T-helper 2 cell treated with Interferon-gamma antibody and Interleukin-4, amounts not matched to agents 5 μg/mL and 100 μg/mL, for 36 hours (primary cell): ENCODE measurements around the gene UBE2N.
"Not testable (repeated sequence)": the region's sequence is repeated elsewhere in the genome, so short reads cannot be mapped to it uniquely, and the experiment has no call there.

Experiments used
- DNase-seq: peaks from one replicate; pipeline ENCODE4 v3.0.0; 2021; ENCODE audit warnings: low spot score
- H3K27ac Mint-ChIP-seq: one replicate; pipeline ENCODE4 v1.8.0; 2021; ENCODE audit warnings: mild to moderate bottlenecking, mixed read lengths
- H3K27me3 Mint-ChIP-seq: one replicate; pipeline ENCODE4 v1.8.0; 2021; ENCODE audit warnings: low read depth, mixed read lengths
- H3K36me3 Mint-ChIP-seq: one replicate; pipeline ENCODE4 v1.8.0; 2021; ENCODE audit warnings: low read depth, mixed read lengths
- H3K4me1 Mint-ChIP-seq: one replicate; pipeline ENCODE4 v1.8.0; 2021; ENCODE audit warnings: low read depth, mixed read lengths
- H3K4me3 Mint-ChIP-seq: one replicate; pipeline ENCODE4 v1.8.0; 2022; ENCODE audit warnings: mild to moderate bottlenecking, moderate library complexity, mixed read lengths
- H3K9me3 Mint-ChIP-seq: one replicate; pipeline ENCODE4 v1.8.0; 2021; ENCODE audit warnings: mixed read lengths

UBE2N gene

DNA sequence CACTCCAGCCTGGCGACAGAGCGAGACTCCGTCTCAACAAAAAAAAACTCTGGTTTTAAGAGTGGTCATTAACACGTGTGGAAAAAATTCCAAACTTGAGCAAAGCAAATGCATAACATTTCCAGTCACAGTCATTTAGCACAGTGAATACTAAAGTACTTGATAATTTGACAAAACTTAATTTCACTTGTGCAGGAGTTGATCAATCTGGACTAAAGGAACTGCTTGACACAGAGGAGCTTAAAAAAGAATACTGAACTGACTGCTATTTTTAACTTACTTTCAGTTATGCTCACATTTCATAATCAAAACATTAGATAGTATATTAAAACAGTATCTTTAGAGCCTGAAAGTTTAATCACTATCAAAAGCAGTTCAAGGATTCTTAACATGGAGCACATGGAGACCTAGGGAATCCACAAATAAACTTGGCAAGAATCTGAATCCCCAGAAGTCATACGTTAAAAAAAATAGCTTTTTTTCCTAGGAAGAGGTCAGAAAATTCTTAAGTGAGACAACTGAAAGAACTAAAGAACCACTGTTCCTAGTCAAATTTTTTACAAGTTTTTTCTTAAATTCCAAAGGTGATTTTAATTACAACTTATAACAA is 7.4 kb downstream of the UBE2N start:
- no peaks in the 10 kb centered on the region for H3K9me3 Mint-ChIP-seq
- peaks cover 12% of the 10 kb centered on the region for H3K36me3 Mint-ChIP-seq
- no peak overlapping the region for H3K4me3 Mint-ChIP-seq
- no peak overlapping the region for H3K27ac Mint-ChIP-seq
- peaks cover 48% of the 10 kb centered on the region for H3K4me1 Mint-ChIP-seq
- no peaks in the 10 kb centered on the region for H3K27me3 Mint-ChIP-seq
- DNase-seq, result no peak

DNA sequence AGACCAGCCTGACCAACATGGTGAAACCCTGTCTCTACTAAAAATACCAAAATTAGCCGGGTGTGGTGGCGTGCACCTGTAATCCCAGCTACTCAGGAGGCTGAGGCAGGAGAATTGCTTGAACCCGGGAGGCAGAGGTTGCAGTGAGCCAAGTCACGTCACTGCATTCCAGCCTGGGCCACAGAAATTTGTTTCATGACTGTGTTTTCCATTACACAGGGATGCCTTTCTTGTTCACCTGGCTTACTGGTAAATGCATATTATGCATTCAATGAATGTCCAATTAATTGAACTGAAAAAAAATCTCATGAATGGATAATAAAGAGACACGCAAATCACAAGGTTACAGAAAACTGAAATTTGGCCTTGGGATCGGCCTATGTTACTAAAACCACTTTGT is 9.7 kb downstream of the UBE2N start:
- H3K9me3 Mint-ChIP-seq, DNase-seq, H3K27ac Mint-ChIP-seq, H3K27me3 Mint-ChIP-seq, H3K4me3 Mint-ChIP-seq: not testable (repeated sequence)
- H3K4me1 Mint-ChIP-seq, result peaks cover 36% of the 10 kb centered on the region
- peaks cover 14% of the 10 kb centered on the region for H3K36me3 Mint-ChIP-seq

DNA sequence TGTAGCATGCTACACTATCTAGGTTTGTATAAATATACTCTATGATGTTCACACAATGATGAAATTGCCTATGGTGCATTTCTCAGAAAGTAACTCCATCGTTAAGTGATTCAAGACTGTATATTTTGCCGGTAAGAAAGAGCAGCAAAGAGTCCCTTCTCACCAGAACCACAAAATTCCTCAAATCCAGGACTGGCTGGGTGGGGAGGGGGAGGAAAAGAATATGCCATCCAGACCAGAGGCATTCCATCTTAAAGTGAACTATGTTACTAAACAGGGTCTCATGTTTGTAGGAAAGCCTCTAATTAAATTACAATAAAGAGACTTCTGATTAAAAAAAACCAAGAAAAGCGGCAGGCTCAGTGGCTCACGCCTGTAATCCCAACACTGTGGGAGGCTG is 11.5 kb downstream of the UBE2N start:
- peaks cover 11% of the 10 kb centered on the region for H3K36me3 Mint-ChIP-seq
- H3K27ac Mint-ChIP-seq, result no peak overlapping the region
- H3K9me3 Mint-ChIP-seq, result no peaks in the 10 kb centered on the region
- peaks cover 43% of the 10 kb centered on the region for H3K4me1 Mint-ChIP-seq
- DNase-seq, result no peak
- no peaks in the 10 kb centered on the region for H3K27me3 Mint-ChIP-seq
- no peak overlapping the region for H3K4me3 Mint-ChIP-seq

DNA sequence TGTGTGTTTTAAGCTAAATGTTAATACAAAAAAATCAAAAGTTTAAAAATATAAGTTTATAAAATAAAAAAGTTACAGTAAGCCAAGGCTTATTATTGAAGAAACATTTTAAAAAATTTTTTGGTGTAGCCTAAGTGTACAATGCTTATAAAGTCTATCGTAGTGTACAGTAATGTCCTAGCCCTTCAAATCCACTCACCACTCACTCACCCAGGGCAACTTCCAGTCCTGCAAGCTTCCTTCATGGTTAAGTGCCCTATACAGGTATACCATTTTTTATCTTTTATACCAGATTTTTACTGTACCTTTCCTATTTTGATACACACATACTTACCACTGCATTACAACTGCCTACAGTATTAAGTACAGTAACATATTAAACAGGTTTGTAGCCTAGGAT is 11.9 kb downstream of the UBE2N start:
- no peaks in the 10 kb centered on the region for H3K9me3 Mint-ChIP-seq
- peaks cover 45% of the 10 kb centered on the region for H3K4me1 Mint-ChIP-seq
- peaks cover 11% of the 10 kb centered on the region for H3K36me3 Mint-ChIP-seq
- no peaks in the 10 kb centered on the region for H3K27me3 Mint-ChIP-seq
- H3K27ac Mint-ChIP-seq, result no peak overlapping the region
- no peak for DNase-seq
- no peak overlapping the region for H3K4me3 Mint-ChIP-seq

DNA sequence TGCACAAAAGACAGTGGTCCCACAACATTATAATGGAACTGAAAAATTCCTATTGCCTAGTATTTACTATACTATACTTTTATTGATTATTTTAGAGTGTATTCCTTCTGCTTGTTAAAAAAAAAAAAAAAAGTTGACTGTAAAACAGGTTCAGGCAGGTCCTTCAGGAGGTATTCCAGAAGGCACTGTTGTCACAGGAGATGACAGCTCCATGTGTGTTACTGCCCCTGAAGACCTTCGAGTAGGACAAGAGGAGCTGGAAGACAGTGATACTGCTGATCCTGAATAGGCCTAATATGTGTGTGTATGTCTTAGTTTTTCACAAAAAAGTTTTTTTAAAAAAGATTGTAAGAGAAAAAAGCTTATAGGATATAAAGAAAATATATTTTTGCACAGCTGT is 12.3 kb downstream of the UBE2N start:
- DNase-seq, result no peak
- peaks cover 47% of the 10 kb centered on the region for H3K4me1 Mint-ChIP-seq
- no peak overlapping the region for H3K4me3 Mint-ChIP-seq

DNA sequence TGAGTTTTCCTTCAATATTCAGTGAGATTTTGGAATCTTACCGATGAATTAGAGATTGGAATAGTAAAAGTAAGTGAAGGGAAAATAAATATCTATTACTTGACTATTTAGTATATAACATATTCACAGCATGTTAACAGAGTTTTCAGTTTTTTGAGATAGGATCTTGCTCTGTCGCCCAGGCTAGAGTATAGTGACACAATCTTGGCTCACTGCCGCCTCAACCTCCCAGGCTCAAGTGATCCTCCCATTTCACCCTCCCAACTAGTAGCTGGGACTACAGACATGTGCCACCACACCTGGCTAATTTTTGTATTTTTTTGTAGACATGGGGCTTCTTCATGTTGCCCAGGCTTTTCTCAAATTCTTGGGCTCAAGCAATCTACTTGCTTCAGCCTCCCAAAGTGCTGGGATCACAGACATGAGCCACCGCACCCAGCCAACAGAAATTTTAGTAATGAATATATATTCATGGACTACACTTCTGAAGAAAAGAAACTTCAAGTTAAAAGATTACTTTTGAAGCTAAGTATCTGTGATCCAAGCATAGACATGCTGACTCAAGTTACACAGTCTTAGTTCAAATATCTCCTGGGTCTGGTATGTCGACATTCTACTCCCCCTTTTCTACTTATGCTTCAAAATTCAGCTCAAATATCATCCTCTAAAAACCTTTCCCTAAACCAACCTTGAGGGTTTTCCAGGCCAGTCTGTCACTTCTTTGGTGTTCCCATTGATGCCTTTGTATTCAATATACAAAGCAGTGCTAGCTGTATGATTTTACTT is 13.8 kb downstream of the UBE2N start:
- H3K4me3 Mint-ChIP-seq, result no peak overlapping the region
- H3K4me1 Mint-ChIP-seq, result peaks cover 53% of the 10 kb centered on the region
- DNase-seq, result no peak
- no peak overlapping the region for H3K27ac Mint-ChIP-seq
- H3K36me3 Mint-ChIP-seq, result peaks cover 14% of the 10 kb centered on the region
- no peaks in the 10 kb centered on the region for H3K9me3 Mint-ChIP-seq
- no peaks in the 10 kb centered on the region for H3K27me3 Mint-ChIP-seq

More for the DNA sequence above, 12.3 kb downstream of the UBE2N start:
- no peaks in the 10 kb centered on the region for H3K27me3 Mint-ChIP-seq
- H3K9me3 Mint-ChIP-seq, result no peaks in the 10 kb centered on the region
- H3K27ac Mint-ChIP-seq, result no peak overlapping the region
- peaks cover 11% of the 10 kb centered on the region for H3K36me3 Mint-ChIP-seq

DNA sequence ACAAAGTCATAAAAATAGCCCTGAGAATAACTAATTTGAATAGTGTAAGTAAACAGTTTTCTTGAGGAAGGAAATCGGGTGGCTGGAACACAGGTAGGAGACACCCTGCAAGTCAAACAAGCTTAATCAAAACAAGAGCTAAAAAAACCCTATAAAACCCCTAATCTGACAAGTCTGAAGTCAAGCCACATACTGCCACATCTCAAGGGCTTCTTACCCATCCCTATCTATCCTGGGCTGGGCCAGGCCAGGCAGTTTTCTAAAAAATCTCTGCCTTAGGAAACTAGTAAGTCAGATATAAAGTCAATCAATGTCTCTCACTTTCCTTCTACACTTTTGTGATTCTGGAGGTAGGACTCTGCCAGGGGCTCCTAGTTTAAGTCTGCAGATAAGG is 15.3 kb downstream of the UBE2N start:
- H3K36me3 Mint-ChIP-seq, result peaks cover 11% of the 10 kb centered on the region
- no peaks in the 10 kb centered on the region for H3K9me3 Mint-ChIP-seq
- peaks cover 54% of the 10 kb centered on the region for H3K4me1 Mint-ChIP-seq
- DNase-seq, result no peak
- H3K27ac Mint-ChIP-seq, result no peak overlapping the region
- no peak overlapping the region for H3K4me3 Mint-ChIP-seq
- no peaks in the 10 kb centered on the region for H3K27me3 Mint-ChIP-seq

DNA sequence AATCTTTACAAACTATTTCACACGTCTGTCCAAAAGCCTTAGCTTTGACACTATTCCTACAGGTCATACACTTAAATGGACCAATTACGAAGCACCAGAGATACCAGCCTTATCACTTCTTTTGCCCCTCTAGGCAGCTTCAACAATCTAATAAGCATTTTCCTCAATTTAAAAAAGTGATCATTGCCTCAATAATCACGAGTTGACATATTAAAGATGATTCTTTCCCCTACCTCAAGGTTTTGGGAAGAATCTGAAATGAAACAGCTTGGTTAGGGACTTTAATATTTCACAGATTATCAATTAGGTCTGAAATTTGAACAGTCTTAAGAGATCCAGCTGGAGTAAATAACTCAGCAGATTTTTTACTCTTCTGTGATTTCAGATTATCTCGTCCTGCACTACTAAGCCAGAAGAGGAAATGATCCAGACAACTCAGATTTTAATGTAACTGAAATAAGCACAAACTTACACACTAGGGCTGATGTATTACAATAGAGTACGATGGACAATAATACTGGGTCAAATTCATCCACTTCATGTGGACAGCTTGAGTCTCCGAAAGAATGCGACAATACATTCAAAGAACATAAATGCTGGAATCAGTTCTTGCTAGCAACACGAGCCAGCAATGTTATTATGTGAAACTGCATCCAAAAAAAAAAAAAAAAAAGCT is 15.9 kb downstream of the UBE2N start:
- Mint-ChIP-seq H3K27me3 (no peaks in the 10 kb centered on the region), H3K9me3 (no peaks in the 10 kb centered on the region), H3K36me3 (peaks cover 11% of the 10 kb centered on the region), H3K4me3 (no peak overlapping the region), H3K27ac (no peak overlapping the region), H3K4me1 (peaks cover 57% of the 10 kb centered on the region)
- DNase-seq, result no peak

DNA sequence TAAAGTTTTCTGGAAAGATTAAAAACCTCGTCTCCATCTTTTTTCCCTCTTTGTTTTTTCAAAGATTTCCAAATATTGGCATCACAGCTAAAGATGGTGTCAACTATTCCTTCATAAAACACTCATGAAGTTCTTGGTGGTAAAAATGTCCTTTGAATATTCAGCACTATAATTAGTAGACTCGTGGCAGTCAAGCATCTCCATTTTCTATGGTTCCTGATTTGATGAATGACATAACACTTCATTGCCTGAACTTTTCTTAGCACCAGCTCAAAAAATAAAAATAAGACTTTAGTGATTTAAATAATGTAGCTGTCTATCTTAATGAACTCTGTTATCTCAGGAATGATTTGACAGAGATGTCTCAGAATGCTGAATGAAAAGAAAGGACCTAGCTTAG is 19.7 kb downstream of the UBE2N start:
- Mint-ChIP-seq H3K4me1 (peaks cover 57% of the 10 kb centered on the region), H3K27ac (no peak overlapping the region), H3K4me3 (no peak overlapping the region), H3K27me3 (no peaks in the 10 kb centered on the region), H3K36me3 (peaks cover 5% of the 10 kb centered on the region), H3K9me3 (no peaks in the 10 kb centered on the region)
- no peak for DNase-seq

DNA sequence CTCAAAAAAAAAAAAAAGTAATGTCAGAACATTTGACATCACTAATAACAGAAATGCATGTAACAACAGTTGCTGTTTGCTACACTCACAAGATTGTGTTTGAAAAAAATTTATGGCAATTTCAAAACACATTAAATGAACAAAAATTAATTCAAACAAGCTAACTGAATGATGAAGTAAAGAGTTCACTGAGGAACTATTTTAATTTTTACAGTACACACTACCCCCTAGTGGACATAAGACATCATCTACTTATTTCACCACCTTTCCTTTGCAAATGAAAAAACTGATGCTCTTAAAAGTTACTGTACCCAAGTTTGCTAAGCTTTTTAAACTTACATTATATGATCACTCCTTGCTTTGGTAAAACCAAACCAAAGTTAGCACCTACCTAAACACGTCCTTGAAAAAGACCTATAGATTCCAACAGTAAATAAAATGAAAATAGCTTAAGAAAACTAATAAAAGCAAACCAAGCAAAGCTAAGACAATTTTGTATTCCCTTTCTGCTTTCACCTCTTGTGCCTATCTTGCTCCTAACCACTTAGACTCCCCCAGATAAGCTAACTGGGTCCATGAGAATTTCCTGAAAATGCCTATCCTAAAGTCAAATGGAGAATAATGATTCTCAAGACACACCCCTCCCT is 22.2 kb downstream of the UBE2N start:
- Mint-ChIP-seq H3K27ac (no peak overlapping the region), H3K27me3 (no peaks in the 10 kb centered on the region), H3K4me3 (no peak overlapping the region), H3K4me1 (peaks cover 58% of the 10 kb centered on the region), H3K36me3 (peaks cover 12% of the 10 kb centered on the region), H3K9me3 (no peaks in the 10 kb centered on the region)
- DNase-seq, result no peak

DNA sequence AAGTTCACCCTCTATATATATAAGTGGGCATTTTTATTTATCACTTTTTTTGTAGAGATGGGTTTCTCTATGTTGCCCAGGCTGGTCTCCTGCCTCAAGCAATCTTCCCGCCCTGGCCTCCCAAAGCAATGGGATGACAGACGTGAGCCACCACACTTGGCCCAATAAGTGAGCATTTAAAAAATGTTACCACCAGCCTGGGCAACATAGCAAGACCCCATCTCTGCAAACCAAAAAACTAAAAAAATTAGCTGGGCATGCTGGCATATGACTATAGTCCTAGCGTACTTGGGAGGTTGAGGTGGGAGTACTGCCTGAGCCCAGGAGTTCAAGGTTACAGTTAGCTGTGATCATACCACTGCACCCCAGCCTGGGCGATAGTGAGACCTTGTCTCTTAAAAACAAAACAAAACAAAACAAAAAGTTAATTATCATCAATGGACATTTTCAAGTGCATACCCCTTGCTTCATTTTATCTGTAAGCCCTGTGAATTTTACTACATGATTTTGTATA is 23.7 kb downstream of the UBE2N start:
- Mint-ChIP-seq H3K27me3 (no peaks in the 10 kb centered on the region), H3K27ac (no peak overlapping the region), H3K36me3 (peaks cover 16% of the 10 kb centered on the region), H3K9me3 (no peaks in the 10 kb centered on the region), H3K4me1 (peaks cover 58% of the 10 kb centered on the region), H3K4me3 (no peak overlapping the region)
- DNase-seq, result no peak

DNA sequence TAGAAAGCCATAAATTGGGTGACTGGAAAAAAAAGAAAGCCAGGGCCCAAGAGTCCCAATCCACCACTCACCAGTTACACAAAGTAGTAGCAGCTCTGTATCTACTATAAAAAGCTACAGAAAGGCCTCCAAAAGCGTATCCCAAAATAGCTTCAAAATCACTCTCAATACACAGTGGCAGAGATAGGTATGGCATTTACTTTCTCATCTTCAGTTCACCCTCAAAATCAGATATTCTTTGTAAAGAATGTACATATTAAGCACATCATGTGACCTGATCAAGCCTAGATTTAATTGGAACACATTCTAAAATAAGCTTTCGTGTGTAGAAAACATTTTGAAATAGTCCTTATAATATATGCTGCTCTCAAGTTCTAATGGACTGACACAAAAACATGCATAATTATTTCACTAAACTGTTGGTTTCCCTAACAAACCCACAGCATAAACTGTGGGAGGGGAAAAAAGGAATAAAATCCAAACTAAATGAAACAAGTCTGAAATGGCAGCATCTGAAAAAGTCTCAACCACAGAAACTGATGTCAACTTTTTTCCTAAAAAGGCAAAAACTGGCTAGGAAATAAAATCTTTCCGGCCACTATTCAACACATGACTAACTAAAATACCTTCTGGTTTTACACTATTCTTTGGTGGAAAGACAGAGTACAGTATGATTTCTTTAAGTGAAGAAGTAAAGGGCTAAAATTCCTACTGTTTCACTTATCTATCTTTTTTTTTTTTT is 25.9 kb downstream of the UBE2N start:
- no peaks in the 10 kb centered on the region for H3K27me3 Mint-ChIP-seq
- peak overlapping the region; percentile 32 for H3K27ac Mint-ChIP-seq
- peaks cover 22% of the 10 kb centered on the region for H3K36me3 Mint-ChIP-seq

DNA sequence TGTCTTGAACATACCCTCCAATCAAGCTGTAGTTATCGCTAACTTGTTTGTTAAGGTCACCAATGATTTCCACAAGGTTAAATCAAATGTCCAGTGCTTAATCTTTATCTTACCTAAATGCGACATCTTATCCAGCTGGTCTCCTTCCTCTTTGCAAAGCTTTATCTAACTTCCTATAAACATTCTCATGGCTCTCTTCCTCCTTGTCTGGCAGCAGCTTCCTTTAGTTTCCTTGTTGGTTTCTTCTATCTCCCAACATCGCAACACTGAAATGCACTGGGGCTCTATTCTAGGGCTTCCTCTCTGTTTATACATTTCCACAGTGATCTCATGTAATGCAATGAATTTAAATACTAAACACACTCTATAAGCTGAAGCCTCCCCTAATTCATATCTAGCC is 28.7 kb downstream of the UBE2N start:
- Mint-ChIP-seq H3K36me3 (peaks cover 37% of the 10 kb centered on the region), H3K4me3 (no peak overlapping the region), H3K27me3 (no peaks in the 10 kb centered on the region), H3K27ac (no peak overlapping the region), H3K4me1 (peaks cover 58% of the 10 kb centered on the region), H3K9me3 (no peaks in the 10 kb centered on the region)
- no peak for DNase-seq

More for the DNA sequence above, 25.9 kb downstream of the UBE2N start:
- Mint-ChIP-seq H3K4me3 (peak overlapping the region; percentile 22), H3K9me3 (no peaks in the 10 kb centered on the region), H3K4me1 (peaks cover 57% of the 10 kb centered on the region)
- DNase-seq, result no peak
